ENCODE measurements around the gene KLHL25. TPM values are rescaled to one million over a fixed set of nuclear protein-coding genes. Genes with fewer than 3 reads are reported as not detected.

The KLHL25 gene
- total RNA-seq, 4 donors from 2014 or later, result 8.8 to 21.3 (median 11.8) TPM

DNA sequence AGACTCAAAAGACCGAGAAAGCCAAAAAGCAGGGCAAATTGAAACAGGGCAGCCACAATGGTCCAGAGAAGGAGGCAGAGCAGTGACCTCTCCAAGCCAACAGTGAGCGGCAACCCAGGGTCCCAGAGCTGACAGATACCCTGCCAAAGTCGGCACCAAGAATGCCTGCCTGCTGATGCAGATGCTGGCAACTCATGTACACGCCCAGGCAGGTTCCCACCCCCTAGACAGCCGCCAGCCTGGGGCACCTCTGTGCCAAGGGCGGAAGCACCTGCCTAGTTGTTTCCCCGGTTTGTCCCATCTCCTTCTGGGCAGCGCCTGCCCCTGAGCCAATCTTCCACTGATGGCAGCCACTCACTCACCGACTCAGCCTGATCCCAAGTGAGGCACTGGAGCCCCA is 22.1 kb downstream of the KLHL25 start:
- H3K36me3 ChIP-seq, result peaks cover 0 to 19% of the 10 kb centered on the region in 2 donors
- peaks cover 0 to 36% (median 7%) of the 10 kb centered on the region in 3 donors for H3K4me1 ChIP-seq
- no peak for ATAC-seq
- H3K9me3 ChIP-seq, result no peaks in the 10 kb centered on the region
- no peak overlapping the region for H3K4me3 ChIP-seq
- peak overlapping the region in 3 of 4 donors; percentile 59 to 60 (median 59) for H3K27ac ChIP-seq
- H3K27me3 ChIP-seq, result no peaks in the 10 kb centered on the region
- 90% methylated on average over 2 of the region's 9 CpGs; no CpG with 5 or more reads in 1 of the 2 donors for WGBS, 2 donors (ENCODE audit: low coverage in 1 of 2)
- no peak for TF ChIP-seq POLR2AphosphoS5 (IDR thresholded peaks at IDR 0.05)
- TF ChIP-seq, protein P1, sequence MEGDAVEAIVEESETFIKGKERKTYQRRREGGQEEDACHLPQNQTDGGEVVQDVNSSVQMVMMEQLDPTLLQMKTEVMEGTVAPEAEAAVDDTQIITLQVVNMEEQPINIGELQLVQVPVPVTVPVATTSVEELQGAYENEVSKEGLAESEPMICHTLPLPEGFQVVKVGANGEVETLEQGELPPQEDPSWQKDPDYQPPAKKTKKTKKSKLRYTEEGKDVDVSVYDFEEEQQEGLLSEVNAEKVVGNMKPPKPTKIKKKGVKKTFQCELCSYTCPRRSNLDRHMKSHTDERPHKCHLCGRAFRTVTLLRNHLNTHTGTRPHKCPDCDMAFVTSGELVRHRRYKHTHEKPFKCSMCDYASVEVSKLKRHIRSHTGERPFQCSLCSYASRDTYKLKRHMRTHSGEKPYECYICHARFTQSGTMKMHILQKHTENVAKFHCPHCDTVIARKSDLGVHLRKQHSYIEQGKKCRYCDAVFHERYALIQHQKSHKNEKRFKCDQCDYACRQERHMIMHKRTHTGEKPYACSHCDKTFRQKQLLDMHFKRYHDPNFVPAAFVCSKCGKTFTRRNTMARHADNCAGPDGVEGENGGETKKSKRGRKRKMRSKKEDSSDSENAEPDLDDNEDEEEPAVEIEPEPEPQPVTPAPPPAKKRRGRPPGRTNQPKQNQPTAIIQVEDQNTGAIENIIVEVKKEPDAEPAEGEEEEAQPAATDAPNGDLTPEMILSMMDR (IDR thresholded peaks at IDR 0.05), result no peak
- no peak for TF ChIP-seq POLR2A (IDR thresholded peaks at IDR 0.05)
- TF ChIP-seq EP300 (IDR thresholded peaks at IDR 0.05), result no peak

DNA sequence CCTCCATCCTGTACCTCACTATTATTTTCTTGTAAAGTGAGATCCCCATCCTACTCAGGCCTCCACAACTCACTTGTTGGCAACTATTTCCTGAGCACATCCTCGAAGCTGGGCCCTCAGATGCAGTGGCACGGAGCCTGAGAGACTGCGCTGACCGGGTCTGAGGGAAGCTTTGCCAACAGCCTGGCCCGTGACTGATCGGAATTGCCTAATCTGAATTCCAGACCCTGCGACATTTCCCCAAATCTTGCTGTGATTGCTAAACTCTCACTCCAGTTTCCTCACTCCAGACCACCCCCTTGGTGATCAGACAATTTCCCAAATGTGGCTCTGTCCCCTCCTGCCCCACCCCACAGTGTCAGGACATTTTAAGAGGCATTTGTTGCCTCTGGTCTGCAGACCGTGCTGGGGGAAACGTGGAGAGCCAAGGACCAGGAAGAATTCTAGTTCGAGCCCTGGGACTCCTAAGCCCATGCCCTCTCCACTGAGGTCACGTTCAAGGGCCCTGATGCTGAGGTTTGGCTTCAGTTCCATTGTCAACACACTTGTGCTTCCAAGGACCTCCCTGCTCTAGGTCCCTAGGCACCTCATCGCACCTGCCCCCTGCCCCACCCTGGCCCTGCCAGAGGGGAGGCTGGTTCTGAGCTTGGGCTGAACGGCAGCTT is 22.8 kb downstream of the KLHL25 start:
- peaks cover 0 to 33% (median 7%) of the 10 kb centered on the region in 3 donors for H3K4me1 ChIP-seq
- no peaks in the 10 kb centered on the region for H3K27me3 ChIP-seq
- TF ChIP-seq POLR2AphosphoS5 (IDR thresholded peaks at IDR 0.05), result peak; percentile 85
- TF ChIP-seq POLR2A (IDR thresholded peaks at IDR 0.05), result no peak
- TF ChIP-seq, protein P1 (IDR thresholded peaks at IDR 0.05), result no peak
- 55 to 61% methylated on average over 5 to 6 of the region's 13 CpGs for WGBS, 2 donors (ENCODE audit: low coverage in 1 of 2)
- peak; percentile 86 for ATAC-seq
- H3K4me3 ChIP-seq, result no peak overlapping the region
- no peaks in the 10 kb centered on the region for H3K9me3 ChIP-seq
- H3K36me3 ChIP-seq, result peaks cover 0 to 19% of the 10 kb centered on the region in 2 donors
- peak overlapping the region in 3 of 4 donors; percentile 59 to 60 (median 59) for H3K27ac ChIP-seq

DNA sequence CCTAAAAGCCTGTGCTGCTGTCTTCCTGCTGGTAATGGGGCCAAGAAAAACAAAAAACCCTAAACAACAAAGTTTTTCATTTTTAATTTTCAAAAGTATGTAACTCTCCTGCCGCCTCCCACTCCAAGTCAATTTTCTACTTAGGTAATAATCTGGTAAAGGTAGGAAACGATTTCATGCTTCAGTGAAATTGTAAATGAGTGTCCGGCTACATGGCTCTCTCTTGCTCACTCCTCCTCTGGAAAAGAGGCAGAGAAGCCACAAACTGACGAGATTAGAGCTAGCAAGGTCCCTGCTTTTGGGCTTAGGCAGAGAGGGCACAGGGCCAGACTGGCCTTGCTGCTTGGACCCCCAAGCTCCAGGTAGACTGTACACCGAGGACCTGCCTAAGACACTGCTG is 23.5 kb downstream of the KLHL25 start:
- Histone ChIP-seq H3K4me1 (peaks cover 0 to 39% (median 7%) of the 10 kb centered on the region in 3 donors), H3K27me3 (no peaks in the 10 kb centered on the region), H3K4me3 (no peak overlapping the region), H3K9me3 (no peaks in the 10 kb centered on the region), H3K27ac (peak overlapping the region in 3 of 4 donors; percentile 16 to 59 (median 45)), H3K36me3 (peaks cover 0 to 19% of the 10 kb centered on the region in 2 donors)
- 80 to 84% methylated on average over 4 to 5 of the region's 5 CpGs for WGBS, 2 donors (ENCODE audit: low coverage in 1 of 2)
- ATAC-seq, result no peak
- TF ChIP-seq EP300 (IDR thresholded peaks at IDR 0.05) (no peak), POLR2AphosphoS5 (IDR thresholded peaks at IDR 0.05) (no peak), POLR2A (IDR thresholded peaks at IDR 0.05) (no peak)

DNA sequence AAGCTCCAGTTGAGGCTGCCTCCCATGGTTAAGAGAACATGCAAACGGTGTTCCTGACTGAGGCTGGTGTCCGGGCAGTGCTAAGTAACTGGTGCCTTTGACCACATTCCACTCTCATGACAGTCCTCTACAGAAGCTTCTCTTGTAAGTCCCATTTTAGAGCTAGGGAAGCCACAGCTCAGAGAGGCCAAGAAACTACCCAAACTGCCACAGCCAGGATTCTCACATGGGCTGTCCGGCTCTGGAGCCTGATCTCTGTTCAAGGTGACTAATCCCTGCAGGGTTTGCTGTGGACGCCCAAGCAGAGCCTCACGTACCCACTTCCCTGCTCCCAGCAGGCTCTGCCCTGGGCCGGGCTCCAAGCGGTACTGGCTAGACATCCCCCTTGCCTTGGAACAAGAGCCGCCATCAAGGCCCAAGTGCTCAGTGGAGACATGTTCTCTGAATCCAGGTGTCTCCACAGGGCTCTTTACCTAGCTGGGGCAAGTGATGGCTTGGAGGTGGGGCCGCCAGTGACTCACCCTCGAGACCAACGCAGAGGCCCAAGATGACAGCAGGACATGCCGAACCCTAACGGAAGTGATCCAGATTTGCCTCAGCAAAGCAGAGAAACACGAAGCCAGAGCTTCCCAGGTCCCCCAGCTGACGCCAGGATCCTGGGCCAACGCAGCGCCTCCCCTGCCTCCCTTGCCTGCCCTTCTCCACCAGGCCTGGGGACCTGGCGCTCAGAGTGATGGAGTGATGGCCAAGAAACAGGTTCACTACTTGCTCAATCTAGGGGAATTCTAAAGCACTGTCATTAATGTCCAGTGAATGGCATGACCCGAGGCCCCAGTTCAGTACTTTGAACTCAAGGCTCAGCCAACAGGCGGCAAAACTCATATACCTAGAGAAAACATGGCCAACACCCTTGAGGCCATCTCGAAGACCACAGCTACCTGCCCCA is 24.4 kb downstream of the KLHL25 start:
- TF ChIP-seq POLR2A (IDR thresholded peaks at IDR 0.05), result no peak
- TF ChIP-seq, protein P1 (IDR thresholded peaks at IDR 0.05), result no peak
- no peak for TF ChIP-seq POLR2AphosphoS5 (IDR thresholded peaks at IDR 0.05)
- TF ChIP-seq EP300 (IDR thresholded peaks at IDR 0.05), result no peak
- H3K36me3 ChIP-seq, result peaks cover 0 to 19% of the 10 kb centered on the region in 2 donors
- no peaks in the 10 kb centered on the region for H3K27me3 ChIP-seq
- no peaks in the 10 kb centered on the region for H3K9me3 ChIP-seq
- 85% methylated on average over 4 of the region's 21 CpGs; no CpG with 5 or more reads in 1 of the 2 donors for WGBS, 2 donors (ENCODE audit: low coverage in 1 of 2)
- H3K4me1 ChIP-seq, result peaks cover 0 to 45% (median 7%) of the 10 kb centered on the region in 3 donors
- peak overlapping the region in 1 of 4 donors; percentile 10 for H3K27ac ChIP-seq
- ATAC-seq, result no peak
- no peak overlapping the region for H3K4me3 ChIP-seq
